22Rv1 (cell line): ENCODE measurements around the gene HDDC2.

Experiments used
- ZFX ChIP-seq: fragments of 450-650 bp; IDR thresholded peaks from 2 replicates; pipeline ENCODE4 v1.6.1; 2017; ENCODE audit warnings: antibody characterized with exemption, borderline replicate concordance
- TF ChIP-seq, protein P1 (sequence below): fragments of 450-650 bp; IDR thresholded peaks from 2 replicates; pipeline ENCODE4 v1.5.1; 2017; ENCODE audit warnings: mild to moderate bottlenecking

DNA sequence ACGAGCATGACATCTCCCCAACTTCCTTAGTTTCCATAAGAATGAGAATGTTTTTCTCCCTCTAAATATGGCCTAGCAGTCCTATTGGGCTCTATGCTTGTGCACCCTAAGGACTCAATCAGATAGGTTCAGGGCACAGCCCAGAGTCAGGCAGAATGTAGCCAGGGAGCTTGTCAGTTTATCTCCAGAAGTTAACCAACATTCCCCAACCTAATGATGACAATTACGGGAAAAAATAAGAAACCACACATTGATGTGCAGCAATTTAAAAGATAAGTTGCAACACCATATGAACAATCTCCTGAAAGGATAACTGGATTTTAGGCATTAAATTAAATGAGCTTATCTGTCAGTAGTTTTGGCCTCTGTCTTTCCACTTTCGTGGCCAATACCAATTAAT, 71.1 kb downstream of the HDDC2 start:
- TF ChIP-seq, protein P1, sequence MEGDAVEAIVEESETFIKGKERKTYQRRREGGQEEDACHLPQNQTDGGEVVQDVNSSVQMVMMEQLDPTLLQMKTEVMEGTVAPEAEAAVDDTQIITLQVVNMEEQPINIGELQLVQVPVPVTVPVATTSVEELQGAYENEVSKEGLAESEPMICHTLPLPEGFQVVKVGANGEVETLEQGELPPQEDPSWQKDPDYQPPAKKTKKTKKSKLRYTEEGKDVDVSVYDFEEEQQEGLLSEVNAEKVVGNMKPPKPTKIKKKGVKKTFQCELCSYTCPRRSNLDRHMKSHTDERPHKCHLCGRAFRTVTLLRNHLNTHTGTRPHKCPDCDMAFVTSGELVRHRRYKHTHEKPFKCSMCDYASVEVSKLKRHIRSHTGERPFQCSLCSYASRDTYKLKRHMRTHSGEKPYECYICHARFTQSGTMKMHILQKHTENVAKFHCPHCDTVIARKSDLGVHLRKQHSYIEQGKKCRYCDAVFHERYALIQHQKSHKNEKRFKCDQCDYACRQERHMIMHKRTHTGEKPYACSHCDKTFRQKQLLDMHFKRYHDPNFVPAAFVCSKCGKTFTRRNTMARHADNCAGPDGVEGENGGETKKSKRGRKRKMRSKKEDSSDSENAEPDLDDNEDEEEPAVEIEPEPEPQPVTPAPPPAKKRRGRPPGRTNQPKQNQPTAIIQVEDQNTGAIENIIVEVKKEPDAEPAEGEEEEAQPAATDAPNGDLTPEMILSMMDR, result no peak
- TF ChIP-seq ZFX, result no peak
